Globus pallidus (tissue), 1 donor: ENCODE measurements around the gene SLC51A.
"Not testable (repeated sequence)": the region's sequence is repeated elsewhere in the genome, so short reads cannot be mapped to it uniquely, and the experiment has no call there.

Experiments
- DNase-seq: peaks from one replicate; pipeline ENCODE4 v3.0.0-alpha.2; 2015; ENCODE audit warnings: low spot score

The SLC51A gene

GRCh38 chr3:196240424-196240823, 24.1 kb downstream of the SLC51A start:
- no peak for DNase-seq

DNA sequence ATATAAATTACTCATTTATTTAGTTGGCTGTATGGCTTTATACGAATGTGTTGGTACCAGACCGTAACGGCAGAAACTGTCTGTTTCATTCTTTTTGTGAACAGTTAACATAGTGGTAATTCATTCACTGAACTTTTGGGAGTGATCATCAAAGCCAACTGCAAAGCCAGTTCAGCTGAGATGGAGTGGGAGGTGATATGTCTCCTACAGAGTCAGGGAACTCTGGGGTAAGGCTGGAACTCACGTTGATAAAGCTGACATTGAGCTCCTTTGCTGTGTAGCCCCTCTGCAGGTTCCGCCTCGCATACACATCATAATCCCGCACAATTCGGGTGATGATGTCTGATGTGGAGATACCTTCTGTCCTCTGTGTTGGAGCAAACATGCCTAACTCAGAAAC, 25.4 kb downstream of the SLC51A start:
- DNase-seq = no peak

DNA sequence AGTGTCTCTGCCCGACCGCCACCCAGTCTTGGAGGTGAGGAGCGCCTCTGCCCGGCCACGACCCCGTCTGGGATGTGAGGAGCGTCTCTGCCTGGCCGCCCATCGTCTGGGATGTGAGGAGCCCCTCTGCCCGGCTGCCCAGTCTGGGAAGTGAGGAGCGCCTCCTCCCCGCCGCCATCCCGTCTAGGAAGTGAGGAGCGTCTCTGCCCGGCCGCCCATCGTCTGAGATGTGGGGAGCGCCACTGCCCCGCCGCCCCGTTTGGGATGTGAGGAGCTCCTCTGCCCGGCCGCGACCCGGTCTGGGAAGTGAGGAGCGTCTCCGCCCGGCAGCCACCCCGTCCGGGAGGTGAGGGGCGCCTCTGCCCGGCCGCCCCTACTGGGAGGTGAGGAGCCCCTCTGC, 27.8 kb downstream of the SLC51A start:
- DNase-seq = not testable (repeated sequence)

DNA sequence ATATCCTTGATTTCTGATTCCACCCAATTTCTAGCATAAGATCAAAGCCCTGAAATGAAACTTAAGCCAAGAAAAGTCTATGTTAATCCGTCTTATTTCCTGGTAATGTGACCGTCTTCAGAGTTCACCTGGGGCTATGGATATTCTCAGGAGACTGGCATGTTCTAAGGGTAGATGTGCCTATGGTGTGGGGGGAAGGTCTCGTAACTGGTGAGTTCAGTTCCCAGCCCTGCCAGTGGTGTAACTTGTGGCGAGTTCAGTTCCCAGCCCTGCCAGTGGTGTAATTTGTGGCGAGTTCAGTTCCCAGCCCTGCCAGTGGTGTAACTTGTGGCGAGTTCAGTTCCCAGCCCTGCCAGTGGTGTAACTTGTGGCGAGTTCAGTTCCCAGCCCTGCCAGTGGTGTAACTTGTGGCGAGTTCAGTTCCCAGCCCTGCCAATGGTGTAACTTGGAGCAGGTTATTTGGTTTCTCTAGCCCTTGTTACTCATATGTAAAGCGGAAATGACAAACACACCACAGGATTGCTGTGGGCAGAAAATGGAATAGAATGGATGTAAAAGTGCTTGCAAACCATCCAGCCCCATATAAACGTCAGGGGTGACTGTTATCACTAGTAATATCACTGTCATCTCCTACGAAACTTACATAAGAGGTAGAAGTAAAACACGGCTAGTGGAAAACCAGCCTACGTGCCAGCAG, 30.4 kb downstream of the SLC51A start:
- no peak for DNase-seq

DNA sequence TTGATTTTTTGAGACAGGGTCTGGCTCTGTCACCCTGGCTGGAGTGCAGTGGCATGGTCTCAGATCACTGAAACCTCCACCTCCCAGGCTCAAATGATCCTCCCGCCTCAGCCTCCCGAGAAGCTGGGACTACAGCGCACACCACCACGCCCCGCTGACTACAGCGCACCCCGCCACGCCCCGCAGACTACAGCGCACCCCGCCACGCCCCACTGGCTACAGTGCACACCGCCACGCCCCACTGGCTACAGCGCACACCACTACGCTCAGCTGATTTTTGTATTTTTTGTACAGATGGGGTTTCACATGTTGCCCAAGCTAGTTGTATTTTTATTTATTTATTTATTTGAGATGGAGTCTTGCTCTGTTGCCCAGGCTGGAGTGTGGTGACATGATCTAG, 35.6 kb downstream of the SLC51A start:
- no peak for DNase-seq

GRCh38 chr3:196254376-196255283, 38.3 kb downstream of the SLC51A start:
- no peak for DNase-seq

DNA sequence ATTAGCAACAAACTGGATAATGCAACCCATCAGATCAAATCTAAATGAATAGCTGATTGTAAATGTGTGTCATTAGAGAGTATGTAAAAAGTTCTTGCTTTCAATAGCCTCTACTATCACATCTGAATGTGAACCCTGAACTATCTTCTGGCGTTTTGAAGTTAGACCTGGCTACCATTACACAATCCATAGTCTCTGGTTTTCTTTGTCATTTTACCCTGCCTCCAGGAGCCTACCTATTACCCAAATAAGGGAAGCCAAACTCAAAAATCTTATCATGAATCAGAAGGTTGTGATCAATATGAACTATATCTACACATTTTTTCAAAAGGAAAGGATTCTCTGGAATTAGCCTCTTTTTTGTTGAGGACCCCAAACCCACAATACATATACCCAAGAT, 39.4 kb downstream of the SLC51A start:
- DNase-seq = no peak

GRCh38 chr3:196260784-196261183, 44.5 kb downstream of the SLC51A start:
- no peak for DNase-seq

GRCh38 chr3:196263819-196264218, 47.5 kb downstream of the SLC51A start:
- DNase-seq = no peak

DNA sequence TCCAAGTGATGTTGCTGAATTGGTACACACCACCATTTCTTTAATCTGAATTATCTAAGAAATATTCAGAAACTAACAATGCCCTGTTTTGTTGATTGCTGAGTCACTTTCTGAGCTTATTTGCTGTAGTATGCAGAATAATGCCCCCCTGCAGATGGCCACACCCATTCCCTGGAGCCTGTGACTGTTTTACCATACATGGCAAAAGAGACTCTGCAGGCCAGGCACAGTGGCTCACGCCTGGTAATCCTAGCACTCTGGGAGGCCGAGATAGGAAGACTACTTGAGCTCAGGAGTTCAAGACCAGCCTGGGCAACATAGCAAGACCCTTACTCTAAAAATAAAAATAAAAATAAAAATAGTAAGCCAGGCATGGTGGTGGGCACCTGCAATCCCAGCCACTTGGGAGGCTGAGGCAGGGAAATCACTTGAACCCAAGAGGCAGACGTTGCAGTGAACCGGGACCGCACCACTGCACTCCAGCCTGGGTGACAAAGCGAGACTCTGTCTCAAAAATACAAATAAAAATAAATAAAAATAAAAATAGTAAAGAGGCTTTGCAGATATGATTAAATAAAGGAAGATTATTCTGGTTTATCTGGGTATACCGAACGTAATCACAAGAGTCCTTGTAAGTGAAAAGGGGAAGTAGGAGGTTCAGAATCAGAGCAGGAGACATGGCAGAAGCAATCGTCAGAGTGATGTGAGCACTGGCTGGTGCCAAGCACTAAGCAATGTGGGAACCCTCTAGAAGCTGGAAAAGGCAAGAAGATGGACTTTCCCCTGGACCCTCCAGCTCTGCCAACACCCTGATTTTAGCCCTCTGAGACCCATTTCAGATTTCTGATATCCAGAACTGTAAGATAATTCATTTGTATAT, 52.2 kb downstream of the SLC51A start:
- DNase-seq = no peak

- peak; percentile 34 for DNase-seq
These were observed 54.2 kb downstream of the SLC51A start for GRCh38 chr3:196270499-196270898.

- DNase-seq = no peak
These were observed 56.5 kb downstream of the SLC51A start for GRCh38 chr3:196272826-196273225.

GRCh38 chr3:196273655-196274054, 57.3 kb downstream of the SLC51A start:
- DNase-seq = no peak

DNA sequence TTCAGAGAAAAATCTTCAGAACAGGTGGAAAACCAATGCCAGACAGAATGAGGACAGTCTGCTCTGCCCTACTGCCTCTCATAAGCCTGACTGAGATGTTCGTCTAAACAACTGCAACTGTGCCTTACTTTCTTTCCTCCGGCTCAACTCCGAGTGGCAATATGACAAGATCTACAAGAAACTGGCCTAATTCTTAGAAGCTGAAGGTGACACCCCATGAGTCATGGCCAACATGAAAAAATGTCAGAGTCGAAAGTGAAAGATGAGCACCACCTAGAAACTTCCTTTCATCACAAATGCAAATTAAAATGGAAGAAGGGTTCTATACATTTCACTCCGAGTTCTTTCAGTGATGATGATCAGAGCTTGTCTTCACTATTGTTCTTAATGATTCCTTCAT, 58.3 kb downstream of the SLC51A start:
- DNase-seq = no peak

DNA sequence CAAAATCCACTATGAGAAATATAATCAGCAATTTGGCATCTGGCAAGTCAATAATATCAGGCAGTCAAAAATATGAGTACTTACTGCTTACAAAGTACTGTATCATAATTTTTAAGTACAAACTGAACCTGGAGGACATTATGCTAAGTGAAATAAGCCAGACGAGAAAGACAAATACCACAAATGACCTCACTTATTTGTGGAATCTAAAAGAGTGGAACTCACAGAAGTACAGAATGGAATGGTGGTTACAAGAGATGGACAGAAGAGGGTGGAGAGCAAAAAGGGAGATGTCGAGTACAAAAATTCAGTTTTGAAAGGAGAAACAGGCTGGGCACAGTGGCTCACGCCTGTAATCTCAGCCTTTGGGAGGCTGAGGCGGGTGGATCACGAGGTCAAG, 58.8 kb downstream of the SLC51A start:
- DNase-seq = no peak

DNA sequence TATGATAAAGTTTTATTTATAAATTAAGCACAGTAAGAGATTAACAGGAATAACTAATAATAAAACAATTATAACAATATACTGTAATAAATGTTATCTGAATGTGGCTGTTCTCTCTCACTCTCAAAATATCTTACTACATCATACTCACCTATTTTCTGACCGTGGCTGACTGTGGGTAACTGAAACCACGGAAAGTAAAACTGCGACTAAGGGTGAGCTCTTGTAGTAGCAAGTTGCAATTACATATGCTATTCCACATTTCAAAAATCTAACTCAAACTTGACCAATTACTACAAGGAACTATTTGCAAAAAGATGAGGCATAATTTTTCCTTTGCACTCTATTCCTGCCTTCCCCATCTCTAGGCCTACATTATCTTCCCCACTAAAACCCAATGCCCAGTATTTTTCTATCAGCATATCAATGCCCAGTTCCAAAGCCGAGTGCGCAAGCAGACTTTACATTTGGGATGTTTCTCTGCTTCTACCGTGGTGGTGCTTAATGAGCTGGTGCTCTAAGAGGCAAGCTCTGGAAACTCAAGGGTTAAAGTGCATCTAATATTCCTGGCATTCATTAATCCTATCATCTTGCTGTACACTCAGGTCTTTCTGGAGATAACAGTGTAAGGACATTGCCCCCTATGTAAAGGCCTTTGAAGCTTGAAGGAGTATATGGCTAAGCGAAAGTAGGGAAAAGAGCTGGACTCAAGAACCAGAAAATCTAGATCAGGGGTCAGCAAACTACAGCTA, 64.5 kb downstream of the SLC51A start:
- DNase-seq = no peak

DNA sequence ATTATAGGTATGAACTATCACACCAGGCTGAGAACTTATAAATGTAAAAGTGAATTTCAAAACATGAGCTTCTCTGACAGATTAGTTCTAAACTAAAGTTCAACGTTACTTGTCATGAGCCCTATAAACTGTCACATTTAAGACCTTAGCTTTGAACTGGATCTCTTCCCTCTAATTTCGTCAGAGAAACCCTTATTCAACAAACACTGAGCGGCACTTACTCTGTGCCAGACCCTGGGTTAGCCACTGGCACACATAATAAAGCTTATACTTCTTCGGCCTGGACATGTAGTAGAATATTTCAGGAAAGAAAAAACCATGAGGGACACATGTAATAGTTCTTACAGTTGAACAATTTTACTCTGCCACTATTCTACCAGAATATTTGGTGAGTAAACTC, 65.6 kb downstream of the SLC51A start:
- DNase-seq = no peak
